Osteoblast (primary cell): ENCODE data around the gene ZNF784. TPM values are rescaled to one million over a fixed set of nuclear protein-coding genes. Genes with fewer than 3 reads are reported as not detected.

Source experiments
- DNase-seq: peaks from one replicate; pipeline ENCODE4 v3.0.0; 2011; ENCODE audit warnings: low spot score, mixed read lengths; ENCODE audit not compliant: insufficient read length; ENCODE audit errors: missing footprints
- H2AFZ ChIP-seq: 2 replicates; pipeline ENCODE4 v1.6.0; 2011; ENCODE audit warnings: mild to moderate bottlenecking, low read length
- H3K27ac ChIP-seq: 2 replicates; pipeline ENCODE4 v1.5.1; 2011; ENCODE audit warnings: mild to moderate bottlenecking, low read depth, low read length, moderate library complexity
- H3K27me3 ChIP-seq: 2 replicates; pipeline ENCODE4 v1.6.0; 2012; ENCODE audit warnings: mild to moderate bottlenecking, control low read depth, inconsistent platforms, low read length, moderate library complexity; ENCODE audit not compliant: insufficient read depth
- H3K36me3 ChIP-seq: 2 replicates; pipeline ENCODE4 v1.5.1; 2011; ENCODE audit warnings: mild to moderate bottlenecking, low read length, control low read depth, moderate library complexity; ENCODE audit not compliant: insufficient read depth
- H3K4me1 ChIP-seq: 2 replicates; pipeline ENCODE4 v1.5.1; 2011; ENCODE audit warnings: mild to moderate bottlenecking, low read length, control low read depth, moderate library complexity; ENCODE audit not compliant: insufficient read depth
- H3K4me2 ChIP-seq: 2 replicates; pipeline ENCODE4 v1.6.0; 2011; ENCODE audit warnings: mild to moderate bottlenecking, low read length; ENCODE audit not compliant: insufficient read depth
- H3K4me3 ChIP-seq: fragments of 200-600 bp; sonication (generic); 3 replicates; pipeline ENCODE4 v1.5.1; 2012; ENCODE audit warnings: mild to moderate bottlenecking, low read length, inconsistent platforms; ENCODE audit not compliant: insufficient read depth
- H3K79me2 ChIP-seq: 2 replicates; pipeline ENCODE4 v1.6.0; 2012; ENCODE audit warnings: mild to moderate bottlenecking, low read length, control low read depth, inconsistent platforms; ENCODE audit not compliant: insufficient read depth
- H3K9me3 ChIP-seq: 2 replicates; pipeline ENCODE4 v1.5.1; 2011; ENCODE audit warnings: low read depth, low read length, control low read depth
- H4K20me1 ChIP-seq: 2 replicates; pipeline ENCODE4 v1.6.0; 2012; ENCODE audit warnings: mild to moderate bottlenecking, low read length, control low read depth; ENCODE audit not compliant: insufficient read depth
- CTCF ChIP-seq: IDR thresholded peaks from 2 replicates; pipeline ENCODE4 v1.5.1; 2011; ENCODE audit warnings: mild to moderate bottlenecking, low read depth, low read length, moderate library complexity; ENCODE audit errors: extremely low read depth
- total RNA-seq: library from RNA; depleted of rRNA; stranded (reverse); fragments of >200 nt; gene quantifications from 2 replicates; pipeline ENCODE4 v1.2.3, GENCODE V29; 2012

The ZNF784 gene
- total RNA-seq, 1 donor, result 8.7 TPM

- peaks cover 23% of the 10 kb centered on the region for H3K79me2 ChIP-seq
- no peak for TF ChIP-seq CTCF
- no peaks in the 10 kb centered on the region for H4K20me1 ChIP-seq
- no peaks in the 10 kb centered on the region for H3K27me3 ChIP-seq
- H3K4me2 ChIP-seq, result peak overlapping the region; percentile 90
- peaks cover 10% of the 10 kb centered on the region for H3K36me3 ChIP-seq
- DNase-seq, result peak; percentile 97
- peak overlapping the region; percentile 70 for H3K27ac ChIP-seq
- H2AFZ ChIP-seq, result peak overlapping the region; percentile 71
- H3K4me3 ChIP-seq, result peak overlapping the region; percentile 93
- peaks cover 11% of the 10 kb centered on the region for H3K4me1 ChIP-seq
- H3K9me3 ChIP-seq, result no peaks in the 10 kb centered on the region
These were observed 44.4 kb downstream of the ZNF784 start for GRCh38 chr19:55579766-55580621.

- Histone ChIP-seq H3K27me3 (no peaks in the 10 kb centered on the region), H3K9me3 (no peaks in the 10 kb centered on the region), H3K27ac (no peak overlapping the region), H3K79me2 (peaks cover 23% of the 10 kb centered on the region), H2AFZ (no peak overlapping the region), H3K4me1 (peaks cover 11% of the 10 kb centered on the region), H3K4me2 (peak overlapping the region; percentile 90), H3K4me3 (peak overlapping the region; percentile 93), H4K20me1 (no peaks in the 10 kb centered on the region), H3K36me3 (peaks cover 10% of the 10 kb centered on the region)
- DNase-seq, result peak; percentile 76
- no peak for TF ChIP-seq CTCF
These were observed 45.3 kb downstream of the ZNF784 start for GRCh38 chr19:55578761-55579747.

- Histone ChIP-seq H3K36me3 (peaks cover 10% of the 10 kb centered on the region), H4K20me1 (no peaks in the 10 kb centered on the region), H3K4me3 (no peak overlapping the region), H3K4me1 (peaks cover 11% of the 10 kb centered on the region), H3K27ac (no peak overlapping the region), H3K27me3 (no peaks in the 10 kb centered on the region), H3K79me2 (peaks cover 23% of the 10 kb centered on the region), H2AFZ (no peak overlapping the region), H3K9me3 (no peaks in the 10 kb centered on the region), H3K4me2 (no peak overlapping the region)
- TF ChIP-seq CTCF, result no peak
- peak; percentile 44 for DNase-seq
These were observed 46.2 kb downstream of the ZNF784 start for GRCh38 chr19:55578031-55578760.
